K562 (cell line): ENCODE results near the gene TPSG1. TPM values are rescaled to one million over a fixed set of nuclear protein-coding genes. Genes with fewer than 3 reads are reported as not detected.

Source experiments
- ATAC-seq: fragments of 200-7000 bp; cut with Tn5 transposase; 3 replicates; pipeline ENCODE4 v1.9.1; 2020; ENCODE audit warnings: moderate library complexity
- BruUV-seq: library from RNA; stranded (reverse); fragments of 400-500 nt; replicated peaks from 2 replicates; lab custom pipeline; 2021; lab: Mats Ljungman, UMichigan
- CTCF ChIA-PET: fragments of 300-600 bp; formaldehyde crosslinking; extraction: SDS; loops from one replicate; lab custom pipeline; 2021; ENCODE audit warnings: low intra/inter-chr PET ratio; lab: Yijun Ruan, JAX
- POLR2A ChIA-PET: fragments of 300-600, 350-650 bp; sonication (Branson Sonifier 250); formaldehyde crosslinking; extraction: SDS; loops from one replicate; lab custom pipeline; 2021; ENCODE audit warnings: antibody characterized with exemption, inconsistent platforms; lab: Yijun Ruan, JAX
- DNase-seq, 4 experiments: peaks; one replicate each; pipeline versions ENCODE4 v3.0.0 to v3.0.0-alpha.2; 2011 to 2018; ENCODE audit warnings: low spot score in 3 of 4, mixed read lengths in 3 of 4; ENCODE audit errors: extremely low read depth in 1 of 4
- FAIRE-seq: peaks from 2 replicates; lab custom pipeline; 2011; peaks lifted over from hg19 to GRCh38; lab: Jason Lieb, UNC
- H2AFZ ChIP-seq: 2 replicates; pipeline ENCODE4 v1.6.0; 2011; ENCODE audit warnings: low read depth, low read length, control low read depth, inconsistent platforms
- H3K27ac ChIP-seq: fragments of 200-600 bp; 3 replicates; pipeline ENCODE4 v1.8.0; 2011; ENCODE audit warnings: low read depth, mild to moderate bottlenecking, control low read depth, inconsistent platforms, low read length, moderate library complexity, mixed read lengths; ENCODE audit errors: extremely low read depth
- H3K27me3 ChIP-seq, 2 experiments: fragments of 300-600 bp in 1 of 2; 2 replicates in 1 of 2; 3 replicates in 1 of 2; pipeline versions ENCODE4 v1.6.0 to v1.8.0; 2011; ENCODE audit warnings: inconsistent platforms in 2 of 2, low read length in 2 of 2, mild to moderate bottlenecking in 1 of 2, mixed read lengths in 1 of 2, moderate library complexity in 1 of 2; ENCODE audit not compliant: control insufficient read depth in 2 of 2, insufficient read depth in 2 of 2
- H3K36me3 ChIP-seq: fragments of 300-600 bp; 3 replicates; pipeline ENCODE4 v1.8.0; 2011; ENCODE audit warnings: mild to moderate bottlenecking, low read length, inconsistent platforms; ENCODE audit not compliant: control insufficient read depth, insufficient read depth
- H3K4me1 ChIP-seq, 2 experiments: fragments of 200-600 bp in 1 of 2; replicated peaks in 1 of 2; 2 replicates in 1 of 2; 3 replicates in 1 of 2; pipeline versions ENCODE4 v1.5.1 to v1.8.0; 2011; ENCODE audit warnings: inconsistent platforms in 2 of 2, low read length in 2 of 2, mild to moderate bottlenecking in 1 of 2, mixed read lengths in 1 of 2, moderate library complexity in 1 of 2; ENCODE audit not compliant: control insufficient read depth in 2 of 2, insufficient read depth in 2 of 2
- H3K4me2 ChIP-seq: 2 replicates; pipeline ENCODE4 v1.6.1; 2011; ENCODE audit warnings: low read length, control low read depth, inconsistent platforms, mixed read lengths; ENCODE audit not compliant: insufficient read depth
- H3K4me3 ChIP-seq: fragments of 200-600 bp; sonication (generic), shearing (Covaris generic); 2 replicates; pipeline ENCODE4 v1.5.1; 2016; ENCODE audit warnings: control low read depth, inconsistent platforms
- H3K79me2 ChIP-seq: fragments of 200-600 bp; 3 replicates; pipeline ENCODE4 v1.8.0; 2011; ENCODE audit warnings: low read length, inconsistent platforms; ENCODE audit not compliant: control insufficient read depth, insufficient read depth
- H3K9ac ChIP-seq, 2 experiments: 2 replicates each; pipeline versions ENCODE4 v1.6.0 to v1.6.1; 2011; ENCODE audit warnings: low read depth in 2 of 2, low read length in 2 of 2, control low read depth in 1 of 2, inconsistent platforms in 1 of 2, mild to moderate bottlenecking in 1 of 2, mixed read lengths in 1 of 2; ENCODE audit not compliant: insufficient read depth in 1 of 2
- H3K9me1 ChIP-seq: one replicate; pipeline ENCODE4 v1.6.0; 2011; ENCODE audit warnings: inconsistent platforms, mild to moderate bottlenecking, low read length, moderate library complexity; ENCODE audit not compliant: control insufficient read depth, insufficient read depth
- H3K9me3 ChIP-seq: replicated peaks from 2 replicates; pipeline ENCODE4 v1.5.1; 2011; ENCODE audit warnings: low read depth, low read length, inconsistent platforms; ENCODE audit not compliant: control insufficient read depth, insufficient read depth
- H4K20me1 ChIP-seq: replicated peaks from 2 replicates; pipeline ENCODE4 v1.6.1; 2011; ENCODE audit warnings: low read length, inconsistent platforms, mixed read lengths; ENCODE audit not compliant: control insufficient read depth, insufficient read depth
- CC2D1A ChIP-seq: fragments of 450-650 bp; IDR thresholded peaks from 2 replicates; pipeline ENCODE4 v1.6.1; 2017; ENCODE audit warnings: mild to moderate bottlenecking
- DDX20 ChIP-seq: fragments of 450-650 bp; IDR thresholded peaks from 2 replicates; pipeline ENCODE4 v1.6.1; 2016; ENCODE audit warnings: missing genetic modification characterization, low read depth, mild to moderate bottlenecking, missing compliant biosample characterization, moderate library complexity
- GATAD2B ChIP-seq: fragments of 450-650 bp; IDR thresholded peaks from 2 replicates; pipeline ENCODE4 v1.6.1; 2017; ENCODE audit warnings: mild to moderate bottlenecking, borderline replicate concordance
- HDAC2 ChIP-seq: fragments of 450-650 bp; IDR thresholded peaks from 2 replicates; pipeline ENCODE4 v1.6.1; 2016; ENCODE audit warnings: mild to moderate bottlenecking
- JUND ChIP-seq, 2 experiments: IDR thresholded peaks; 2 replicates in 1 of 2; 3 replicates in 1 of 2; pipeline ENCODE4 v1.6.1; 2011; ENCODE audit warnings: borderline replicate concordance in 2 of 2, low read depth in 2 of 2, low read length in 2 of 2, improper control_type of control experiment in 1 of 2, missing biosample characterization in 1 of 2, missing genetic modification characterization in 1 of 2, missing genetic modification reagents in 1 of 2
- KDM2B ChIP-seq: fragments of 250-450 bp; sonication (Bioruptor Pico); IDR thresholded peaks from 2 replicates; pipeline ENCODE4 v1.8.0; 2021; ENCODE audit warnings: mild to moderate bottlenecking, moderate library complexity
- KLF13 ChIP-seq: fragments of 450-650 bp; IDR thresholded peaks from 2 replicates; pipeline ENCODE4 v1.6.1; 2016; ENCODE audit warnings: missing genetic modification characterization, low read depth, mild to moderate bottlenecking, missing compliant biosample characterization, moderate library complexity, borderline replicate concordance
- MAZ ChIP-seq, 2 experiments: fragments of 450-650 bp in 1 of 2; sonication (generic) in 1 of 2; formaldehyde crosslinking; IDR thresholded peaks in 1 of 2; conservative IDR thresholded peaks in 1 of 2; 2 replicates each; pipeline versions ENCODE4 v1.4.0 to v1.5.0; 2020; ENCODE audit warnings: mild to moderate bottlenecking in 1 of 2, missing genetic modification reagents in 1 of 2
- PTTG1 ChIP-seq: fragments of 450-650 bp; IDR thresholded peaks from 2 replicates; pipeline ENCODE4 v1.6.1; 2016; ENCODE audit warnings: low read depth, mild to moderate bottlenecking, missing genetic modification characterization, missing compliant biosample characterization
- RAD21 ChIP-seq, 2 experiments: fragments of 250-450 bp in 1 of 2; fragments of 450-650 bp in 1 of 2; sonication (Bioruptor Pico) in 1 of 2; formaldehyde crosslinking in 1 of 2; IDR thresholded peaks in 1 of 2; conservative IDR thresholded peaks in 1 of 2; 2 replicates each; pipeline versions ENCODE4 v1.4.0 to v1.8.0; 2020 to 2022; ENCODE audit warnings: mild to moderate bottlenecking in 2 of 2, moderate library complexity in 1 of 2
- SMAD2 ChIP-seq: fragments of 150-350 bp; IDR thresholded peaks from 2 replicates; pipeline ENCODE4 v1.6.1; 2014; ENCODE audit warnings: low read depth, mild to moderate bottlenecking, low read length
- SP1 ChIP-seq: sonication (generic); formaldehyde crosslinking; IDR thresholded peaks from 2 replicates; pipeline ENCODE4 v1.8.1; 2022; ENCODE audit warnings: mild to moderate bottlenecking, missing genetic modification reagents
- SPI1 ChIP-seq: IDR thresholded peaks from 2 replicates; pipeline ENCODE4 v1.6.1; 2011; ENCODE audit warnings: low read depth, low read length, control low read depth, borderline replicate concordance
- TFAP4 ChIP-seq: sonication (generic); formaldehyde crosslinking; IDR thresholded peaks from 2 replicates; pipeline ENCODE4 v1.8.0; 2022; ENCODE audit warnings: missing genetic modification reagents, mild to moderate bottlenecking, moderate library complexity, borderline replicate concordance
- ZBED1 ChIP-seq: IDR thresholded peaks from 2 replicates; pipeline ENCODE4 v1.6.1; 2014
- ZFX ChIP-seq: sonication (generic); formaldehyde crosslinking; IDR thresholded peaks from 2 replicates; pipeline ENCODE4 v1.8.0; 2022; ENCODE audit warnings: mild to moderate bottlenecking, missing genetic modification reagents, moderate library complexity
- ZNF274 ChIP-seq: IDR thresholded peaks from 2 replicates; pipeline ENCODE4 v1.6.1; 2011; ENCODE audit warnings: low read depth, mild to moderate bottlenecking, low read length, moderate library complexity, borderline replicate concordance
- ZNF512 ChIP-seq: IDR thresholded peaks from 2 replicates; pipeline ENCODE4 v1.6.1; 2016; ENCODE audit warnings: missing genetic modification characterization, missing compliant biosample characterization
- WGBS: fragments of 100-300 bp; shearing (Covaris generic); methylation state at CpG from one replicate; pipeline ENCODE4 v1.1.6; 2016; ENCODE audit warnings: low coverage, mixed read lengths; ENCODE audit not compliant: insufficient coverage; ENCODE audit errors: missing lambda C conversion rate; 5-methylcytosine and 5-hydroxymethylcytosine counted together
- in situ Hi-C: fragments of 300-500 bp; cut with MboI; formaldehyde crosslinking; loops from 4 replicates; pipeline ENCODE4 v1.15.0; 2018; ENCODE audit warnings: inconsistent platforms, mixed read lengths
- intact Hi-C: fragments of 100-400 bp; cut with micrococcal nuclease; formaldehyde crosslinking; loops from 2 replicates; pipeline ENCODE4 v1.14.2; 2022
- polyA plus RNA-seq, 8 experiments: library from polyadenylated mRNA; depleted of rRNA in 4 of 8; stranded (reverse) in 5 of 8; unstranded in 3 of 8; fragments of >200 nt; fragmentation: Nextera tagmentation in 2 of 8; fragmentation: Illumina TruSeq in 1 of 8; extraction: Ambion mirVana in 2 of 8; extraction: Trizol in 1 of 8; gene quantifications; 2 replicates each; pipeline versions ENCODE4 v1.2.1 to v1.2.3, GENCODE V29; 2011 to 2014; ENCODE audit warnings: inconsistent platforms in 1 of 8, missing spikeins in 1 of 8
- total RNA-seq, 7 experiments: library from RNA; depleted of rRNA in 6 of 7; stranded (reverse); fragments of >200 nt in 6 of 7; fragmentation: Illumina TruSeq in 2 of 7; extraction: Trizol in 2 of 7; gene quantifications; 2 replicates each; pipeline versions ENCODE4 v1.2.1 to v1.2.3, GENCODE V29; 2011 to 2021; ENCODE audit warnings: low replicate concordance in 1 of 7

Gene TPSG1
- total and polyA plus RNA-seq, 9 of the 15 experiments (the other 6 are each of a cell fraction or from before 2014, with no cell fraction given): not detected

GRCh38 chr16:1194665-1195392 is 30.2 kb downstream of the TPSG1 start:
- ChIA-PET POLR2A (interaction anchor here (0.9 kb wide), 1 partner anchor 14 kb away, joined by 3 read pairs; no protein-coding TSS in a partner anchor), CTCF (interaction anchor here (1.8 to 3.5 kb wide), 2 partner anchors 88 to 382 kb away, joined by 6 to 38 read pairs; no protein-coding TSS in a partner anchor)
- no peak overlapping the region for H3K27ac ChIP-seq
- H3K79me2 ChIP-seq: no peaks in the 10 kb centered on the region
- H2AFZ ChIP-seq: no peak overlapping the region
- H3K4me2 ChIP-seq: 0 out of 2 replicates have a peak overlapping the region, but pooled peaks have one; percentile 25
- in situ Hi-C loops (loop anchor here (5.0 kb wide), 1 partner anchor 83 kb away; no protein-coding TSS in a partner anchor), intact Hi-C loops (loop anchor here (2.0 kb wide), 1 partner anchor 88 kb away; no protein-coding TSS in a partner anchor)
- H3K4me1 ChIP-seq: peaks cover 0 to 64% of the 10 kb centered on the region in 2 experiments; a peak in 3 of 5 replicates
- no peaks in the 10 kb centered on the region for H3K9me3 ChIP-seq
- H3K4me3 ChIP-seq: no peak overlapping the region
- DNase-seq: peak; percentile 29 to 75 (median 69)
- peak; percentile 77 for ATAC-seq
- no peaks in the 10 kb centered on the region for H3K36me3 ChIP-seq
- 9% methylated on average over 34 of the region's 61 CpGs for WGBS
- no TSS peak for BruUV-seq
- H3K9ac ChIP-seq: no peak overlapping the region
- peaks cover 6% of the 10 kb centered on the region; the same call in 1 of the 2 replicates for H4K20me1 ChIP-seq
- peaks cover 0 to 17% of the 10 kb centered on the region in 2 experiments; a peak in 2 of 5 replicates for H3K27me3 ChIP-seq
- no peaks in the 10 kb centered on the region for H3K9me1 ChIP-seq
- no peak for FAIRE-seq
- no peak for TF ChIP-seq ZNF512 (tag)
- TF ChIP-seq TFAP4 (CRISPR knock-in tag): peak; percentile 43; the same call in 1 of the 2 replicates
- TF ChIP-seq ZFX: no peak
- TF ChIP-seq CC2D1A: 0 out of 2 replicates have a peak, but pooled peaks have one; percentile 31
- no peak for TF ChIP-seq SPI1
- TF ChIP-seq KDM2B (CRISPR knock-in tag): no peak
- 0 out of 2 replicates have a peak, but pooled peaks have one; percentile 32 for TF ChIP-seq KLF13 (tag)
- TF ChIP-seq JUND (IDR thresholded peaks at IDR 0.05; ENCODE audit: borderline replicate concordance, low read depth, low read length): no peak
- TF ChIP-seq JUND (tag; IDR thresholded peaks at IDR 0.05; ENCODE audit: borderline replicate concordance, low read depth, low read length): no peak
- no peak for TF ChIP-seq HDAC2
- no peak for TF ChIP-seq DDX20
- TF ChIP-seq ZNF274: no peak
- peak in 1 of 2 experiments; percentile 40; a peak in 2 of 4 replicates for TF ChIP-seq MAZ (CRISPR knock-in tag; conservative IDR thresholded peaks at IDR 0.05 in 1 of 2, IDR thresholded peaks at IDR 0.05 in 1 of 2)
- TF ChIP-seq GATAD2B: 0 out of 2 replicates have a peak, but pooled peaks have one; percentile 37
- TF ChIP-seq SMAD2: no peak
- TF ChIP-seq ZBED1: no peak
- no peak for TF ChIP-seq PTTG1 (tag)
- peak; percentile 72 to 90 for TF ChIP-seq RAD21 (CRISPR knock-in tag; conservative IDR thresholded peaks at IDR 0.05 in 1 of 2, IDR thresholded peaks at IDR 0.05 in 1 of 2)
- no peak for TF ChIP-seq SP1 (CRISPR knock-in tag)
